Smooth muscle cell (in vitro differentiated cells): ENCODE measurements around the gene UBL3. TPM values are rescaled to one million over a fixed set of nuclear protein-coding genes. Genes with fewer than 3 reads are reported as not detected.

Source experiments
- DNase-seq: peaks from one replicate; lab custom pipeline; 2025; ENCODE audit not compliant: unreplicated experiment; lab: John Stamatoyannopoulos, UW
- H2AFZ ChIP-seq: fragments of 200-600 bp; sonication (generic); 2 replicates; pipeline ENCODE4 v1.6.0; 2016; ENCODE audit warnings: antibody characterized with exemption, low read depth, mild to moderate bottlenecking
- H3F3A ChIP-seq: fragments of 200-600 bp; sonication (generic); 2 replicates; pipeline ENCODE4 v1.6.0; 2017; ENCODE audit warnings: antibody characterized with exemption, low read depth
- H3K27ac ChIP-seq: fragments of 200-600 bp; sonication (generic); 2 replicates; pipeline ENCODE4 v1.5.1; 2016; ENCODE audit warnings: low read depth, mild to moderate bottlenecking
- H3K27me3 ChIP-seq: fragments of 200-600 bp; sonication (generic); 2 replicates; pipeline ENCODE4 v1.6.1; 2016; ENCODE audit warnings: low read depth, mild to moderate bottlenecking
- H3K36me3 ChIP-seq: fragments of 200-600 bp; sonication (generic); 2 replicates; pipeline ENCODE4 v1.5.1; 2016; ENCODE audit warnings: low read depth
- H3K4me1 ChIP-seq: fragments of 200-600 bp; sonication (generic); 2 replicates; pipeline ENCODE4 v1.5.1; 2016; ENCODE audit warnings: low read depth
- H3K4me2 ChIP-seq: fragments of 200-600 bp; sonication (generic); 2 replicates; pipeline ENCODE4 v1.6.0; 2016; ENCODE audit warnings: mild to moderate bottlenecking
- H3K4me3 ChIP-seq: fragments of 200-600 bp; sonication (generic); 2 replicates; pipeline ENCODE4 v1.5.1; 2016; ENCODE audit warnings: mild to moderate bottlenecking
- H3K79me2 ChIP-seq: fragments of 200-600 bp; sonication (generic); 2 replicates; pipeline ENCODE4 v1.6.0; 2016; ENCODE audit warnings: low read depth, mild to moderate bottlenecking
- H3K9ac ChIP-seq: fragments of 200-600 bp; sonication (generic); 2 replicates; pipeline ENCODE4 v1.6.0; 2016; ENCODE audit warnings: low read depth
- H3K9me3 ChIP-seq: fragments of 200-600 bp; sonication (generic); replicated peaks from 2 replicates; pipeline ENCODE4 v1.5.1; 2016; ENCODE audit warnings: low read depth
- H4K20me1 ChIP-seq: fragments of 200-600 bp; sonication (generic); 2 replicates; pipeline ENCODE4 v1.6.0; 2016; ENCODE audit warnings: low read depth
- CTCF ChIP-seq: fragments of 200-600 bp; sonication (generic); IDR thresholded peaks from 2 replicates; pipeline ENCODE4 v1.5.1; 2017; ENCODE audit warnings: borderline replicate concordance, mild to moderate bottlenecking, antibody characterized with exemption; ENCODE audit not compliant: insufficient read depth, poor library complexity, severe bottlenecking
- WGBS: methylation state at CpG from one replicate; pipeline ENCODE4 v1.1.7; 2016; ENCODE audit warnings: low lambda C conversion rate; 5-methylcytosine and 5-hydroxymethylcytosine counted together
- polyA plus RNA-seq: library from polyadenylated mRNA; unstranded; fragments of >200 nt; fragmentation: Nextera tagmentation; extraction: Ambion mirVana; gene quantifications from 2 replicates; pipeline ENCODE4 v1.2.1, GENCODE V29; 2016
- total RNA-seq: library from RNA; depleted of rRNA; stranded (reverse); fragments of >200 nt; gene quantifications from 2 replicates; pipeline ENCODE4 v1.2.3, GENCODE V29; 2014

Gene UBL3
- total and polyA plus RNA-seq, 2 experiments from 2014 or later = 25.2 to 46.6 TPM

GRCh38 chr13:29745704-29746103, 104.7 kb downstream of the UBL3 start:
- DNase-seq = no peak
- Histone ChIP-seq H3F3A (peaks cover 7% of the 10 kb centered on the region), H3K4me2 (no peak overlapping the region), H3K4me3 (no peak overlapping the region), H3K9me3 (no peaks in the 10 kb centered on the region), H2AFZ (no peak overlapping the region), H3K4me1 (peaks cover 7% of the 10 kb centered on the region), H3K9ac (no peak overlapping the region), H3K27me3 (peaks cover 5% of the 10 kb centered on the region), H3K27ac (no peak overlapping the region), H3K79me2 (no peaks in the 10 kb centered on the region), H3K36me3 (no peaks in the 10 kb centered on the region), H4K20me1 (no peaks in the 10 kb centered on the region)
- no peak for TF ChIP-seq CTCF
- WGBS = 94% methylated on average over 6 of the region's 6 CpGs

- no peak overlapping the region for H3K27ac ChIP-seq
- peak overlapping the region; percentile 30 for H3K4me2 ChIP-seq
- H3K27me3 ChIP-seq = peaks cover 5% of the 10 kb centered on the region
- no peaks in the 10 kb centered on the region for H3K79me2 ChIP-seq
- H3K4me1 ChIP-seq = peaks cover 7% of the 10 kb centered on the region
- H3K9ac ChIP-seq = no peak overlapping the region
- no peak overlapping the region for H2AFZ ChIP-seq
- H3F3A ChIP-seq = peaks cover 7% of the 10 kb centered on the region
- H3K9me3 ChIP-seq = no peaks in the 10 kb centered on the region
- no peak overlapping the region for H3K4me3 ChIP-seq
- 39% methylated on average over 16 of the region's 16 CpGs for WGBS
- peak; percentile 8 for DNase-seq
- TF ChIP-seq CTCF = no peak
- no peaks in the 10 kb centered on the region for H4K20me1 ChIP-seq
- H3K36me3 ChIP-seq = no peaks in the 10 kb centered on the region
These were observed 107.1 kb downstream of the UBL3 start for GRCh38 chr13:29743201-29743786.

- Histone ChIP-seq H3K79me2 (no peaks in the 10 kb centered on the region), H3K27me3 (peaks cover 5% of the 10 kb centered on the region), H3K27ac (no peak overlapping the region), H4K20me1 (no peaks in the 10 kb centered on the region), H3F3A (peaks cover 7% of the 10 kb centered on the region), H3K4me3 (no peak overlapping the region), H3K4me2 (no peak overlapping the region), H2AFZ (no peak overlapping the region), H3K4me1 (peaks cover 7% of the 10 kb centered on the region), H3K9me3 (no peaks in the 10 kb centered on the region), H3K36me3 (no peaks in the 10 kb centered on the region), H3K9ac (no peak overlapping the region)
- no peak for DNase-seq
- TF ChIP-seq CTCF = no peak
- 96% methylated on average over 3 of the region's 3 CpGs for WGBS
These were observed 109.5 kb downstream of the UBL3 start for GRCh38 chr13:29740961-29741360.

GRCh38 chr13:29737061-29737460, 113.4 kb downstream of the UBL3 start:
- H3F3A ChIP-seq = no peaks in the 10 kb centered on the region
- WGBS = 94% methylated on average over 5 of the region's 5 CpGs
- H3K36me3 ChIP-seq = no peaks in the 10 kb centered on the region
- H3K27me3 ChIP-seq = peaks cover under 1% of the 10 kb centered on the region
- no peak overlapping the region for H3K4me3 ChIP-seq
- H3K4me1 ChIP-seq = no peaks in the 10 kb centered on the region
- no peaks in the 10 kb centered on the region for H3K9me3 ChIP-seq
- no peak overlapping the region for H3K27ac ChIP-seq
- no peak overlapping the region for H3K4me2 ChIP-seq
- DNase-seq = no peak
- H3K9ac ChIP-seq = no peak overlapping the region
- no peaks in the 10 kb centered on the region for H3K79me2 ChIP-seq
- no peak overlapping the region for H2AFZ ChIP-seq
- H4K20me1 ChIP-seq = no peaks in the 10 kb centered on the region
- TF ChIP-seq CTCF = no peak
